Smooth muscle cell (in vitro differentiated cells): ENCODE data around the gene NTM. TPM values are rescaled to one million over a fixed set of nuclear protein-coding genes. Genes with fewer than 3 reads are reported as not detected.

Source experiments
- DNase-seq: peaks from one replicate; lab custom pipeline; 2025; ENCODE audit not compliant: unreplicated experiment; lab: John Stamatoyannopoulos, UW
- H2AFZ ChIP-seq: fragments of 200-600 bp; sonication (generic); 2 replicates; pipeline ENCODE4 v1.6.0; 2016; ENCODE audit warnings: antibody characterized with exemption, low read depth, mild to moderate bottlenecking
- H3F3A ChIP-seq: fragments of 200-600 bp; sonication (generic); 2 replicates; pipeline ENCODE4 v1.6.0; 2017; ENCODE audit warnings: antibody characterized with exemption, low read depth
- H3K27ac ChIP-seq: fragments of 200-600 bp; sonication (generic); 2 replicates; pipeline ENCODE4 v1.5.1; 2016; ENCODE audit warnings: low read depth, mild to moderate bottlenecking
- H3K27me3 ChIP-seq: fragments of 200-600 bp; sonication (generic); 2 replicates; pipeline ENCODE4 v1.6.1; 2016; ENCODE audit warnings: low read depth, mild to moderate bottlenecking
- H3K36me3 ChIP-seq: fragments of 200-600 bp; sonication (generic); 2 replicates; pipeline ENCODE4 v1.5.1; 2016; ENCODE audit warnings: low read depth
- H3K4me1 ChIP-seq: fragments of 200-600 bp; sonication (generic); 2 replicates; pipeline ENCODE4 v1.5.1; 2016; ENCODE audit warnings: low read depth
- H3K4me2 ChIP-seq: fragments of 200-600 bp; sonication (generic); 2 replicates; pipeline ENCODE4 v1.6.0; 2016; ENCODE audit warnings: mild to moderate bottlenecking
- H3K4me3 ChIP-seq: fragments of 200-600 bp; sonication (generic); 2 replicates; pipeline ENCODE4 v1.5.1; 2016; ENCODE audit warnings: mild to moderate bottlenecking
- H3K79me2 ChIP-seq: fragments of 200-600 bp; sonication (generic); 2 replicates; pipeline ENCODE4 v1.6.0; 2016; ENCODE audit warnings: low read depth, mild to moderate bottlenecking
- H3K9ac ChIP-seq: fragments of 200-600 bp; sonication (generic); 2 replicates; pipeline ENCODE4 v1.6.0; 2016; ENCODE audit warnings: low read depth
- H3K9me3 ChIP-seq: fragments of 200-600 bp; sonication (generic); replicated peaks from 2 replicates; pipeline ENCODE4 v1.5.1; 2016; ENCODE audit warnings: low read depth
- H4K20me1 ChIP-seq: fragments of 200-600 bp; sonication (generic); 2 replicates; pipeline ENCODE4 v1.6.0; 2016; ENCODE audit warnings: low read depth
- WGBS: methylation state at CpG from one replicate; pipeline ENCODE4 v1.1.7; 2016; ENCODE audit warnings: low lambda C conversion rate; 5-methylcytosine and 5-hydroxymethylcytosine counted together
- polyA plus RNA-seq: library from polyadenylated mRNA; unstranded; fragments of >200 nt; fragmentation: Nextera tagmentation; extraction: Ambion mirVana; gene quantifications from 2 replicates; pipeline ENCODE4 v1.2.1, GENCODE V29; 2016
- total RNA-seq: library from RNA; depleted of rRNA; stranded (reverse); fragments of >200 nt; gene quantifications from 2 replicates; pipeline ENCODE4 v1.2.3, GENCODE V29; 2014
- TF ChIP-seq, protein P1 (sequence below): fragments of 200-600 bp; sonication (generic); IDR thresholded peaks from 2 replicates; pipeline ENCODE4 v1.5.1; 2017; ENCODE audit warnings: borderline replicate concordance, mild to moderate bottlenecking, antibody characterized with exemption; ENCODE audit not compliant: insufficient read depth, poor library complexity, severe bottlenecking

The NTM gene
- total and polyA plus RNA-seq, 2 experiments from 2014 or later = 68.9 to 123 TPM

DNA sequence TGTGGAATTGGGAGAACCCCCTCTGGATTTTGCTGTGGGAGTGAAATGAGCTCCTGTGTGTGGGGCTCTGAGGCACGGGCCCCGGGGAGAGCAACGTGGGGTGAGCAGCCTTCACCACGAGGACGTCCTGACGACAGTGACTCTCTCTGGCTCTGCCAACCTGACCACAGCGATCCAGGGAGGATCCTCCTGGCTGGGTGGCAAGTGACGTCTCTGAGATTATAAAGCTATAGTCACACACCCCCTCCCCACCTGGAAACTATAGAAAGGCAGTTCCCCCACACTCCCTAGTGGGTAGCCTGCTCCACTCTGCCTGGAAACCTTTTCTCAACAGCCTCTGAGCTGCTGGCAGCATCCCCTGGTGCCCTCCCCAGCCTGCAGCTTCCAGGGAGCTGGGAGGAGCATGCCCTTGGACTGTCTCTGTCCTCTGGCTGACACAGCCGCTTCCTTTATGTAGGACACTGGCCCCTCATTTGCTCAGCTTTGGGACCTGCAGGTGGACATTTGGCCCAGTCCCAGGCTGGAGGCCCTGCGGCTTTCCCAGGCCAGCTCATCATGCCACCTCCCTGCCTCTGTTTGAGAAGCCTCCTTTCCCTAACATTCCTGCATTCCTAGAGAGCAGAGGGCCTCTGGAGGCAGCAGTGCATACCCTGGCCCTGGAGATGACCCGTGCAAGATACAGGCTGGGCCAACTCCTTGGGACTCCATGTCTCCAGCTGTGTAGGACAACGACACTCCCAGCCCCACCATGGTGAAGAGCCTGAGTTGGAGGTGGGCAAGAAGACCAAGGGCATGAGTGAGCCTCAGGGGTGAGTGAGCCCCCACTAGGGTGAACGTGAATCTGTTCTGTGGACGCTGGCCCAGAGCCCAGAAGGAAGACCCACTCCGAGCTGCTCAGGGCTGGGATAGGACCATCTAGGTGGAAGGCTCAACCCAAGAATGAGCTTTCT, 314.0 kb downstream of the NTM start:
- no peak overlapping the region for H3K9ac ChIP-seq
- no peaks in the 10 kb centered on the region for H3F3A ChIP-seq
- TF ChIP-seq, protein P1, sequence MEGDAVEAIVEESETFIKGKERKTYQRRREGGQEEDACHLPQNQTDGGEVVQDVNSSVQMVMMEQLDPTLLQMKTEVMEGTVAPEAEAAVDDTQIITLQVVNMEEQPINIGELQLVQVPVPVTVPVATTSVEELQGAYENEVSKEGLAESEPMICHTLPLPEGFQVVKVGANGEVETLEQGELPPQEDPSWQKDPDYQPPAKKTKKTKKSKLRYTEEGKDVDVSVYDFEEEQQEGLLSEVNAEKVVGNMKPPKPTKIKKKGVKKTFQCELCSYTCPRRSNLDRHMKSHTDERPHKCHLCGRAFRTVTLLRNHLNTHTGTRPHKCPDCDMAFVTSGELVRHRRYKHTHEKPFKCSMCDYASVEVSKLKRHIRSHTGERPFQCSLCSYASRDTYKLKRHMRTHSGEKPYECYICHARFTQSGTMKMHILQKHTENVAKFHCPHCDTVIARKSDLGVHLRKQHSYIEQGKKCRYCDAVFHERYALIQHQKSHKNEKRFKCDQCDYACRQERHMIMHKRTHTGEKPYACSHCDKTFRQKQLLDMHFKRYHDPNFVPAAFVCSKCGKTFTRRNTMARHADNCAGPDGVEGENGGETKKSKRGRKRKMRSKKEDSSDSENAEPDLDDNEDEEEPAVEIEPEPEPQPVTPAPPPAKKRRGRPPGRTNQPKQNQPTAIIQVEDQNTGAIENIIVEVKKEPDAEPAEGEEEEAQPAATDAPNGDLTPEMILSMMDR = no peak
- 85% methylated on average over 15 of the region's 15 CpGs for WGBS
- H3K4me3 ChIP-seq = no peak overlapping the region
- no peaks in the 10 kb centered on the region for H4K20me1 ChIP-seq
- no peak overlapping the region for H3K4me2 ChIP-seq
- H2AFZ ChIP-seq = no peak overlapping the region
- no peaks in the 10 kb centered on the region for H3K4me1 ChIP-seq
- H3K9me3 ChIP-seq = no peaks in the 10 kb centered on the region
- no peak for DNase-seq
- H3K36me3 ChIP-seq = no peaks in the 10 kb centered on the region
- H3K79me2 ChIP-seq = no peaks in the 10 kb centered on the region
- peaks cover 17% of the 10 kb centered on the region for H3K27me3 ChIP-seq
- no peak overlapping the region for H3K27ac ChIP-seq

DNA sequence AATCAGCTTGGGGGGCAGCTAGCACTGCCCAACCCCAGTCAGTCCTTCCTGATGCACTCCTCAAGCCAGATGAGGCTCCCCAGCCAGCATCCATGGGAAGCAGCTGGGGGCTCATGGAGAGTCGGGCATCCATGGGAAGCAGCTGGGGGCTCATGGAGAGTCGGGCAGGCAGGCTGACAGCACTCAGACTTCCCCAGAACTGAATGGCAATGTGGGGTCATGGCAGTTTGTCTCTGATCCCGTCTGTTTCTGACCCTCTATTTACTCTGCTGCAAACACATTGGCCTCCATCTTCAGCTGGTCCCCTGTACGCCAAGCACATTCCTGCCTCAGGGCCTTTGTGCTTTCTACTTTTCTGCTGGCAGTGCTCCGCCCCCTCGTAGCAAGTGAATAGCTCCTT, 314.8 kb downstream of the NTM start:
- H2AFZ ChIP-seq = no peak overlapping the region
- no peaks in the 10 kb centered on the region for H3K36me3 ChIP-seq
- no peaks in the 10 kb centered on the region for H3K79me2 ChIP-seq
- H3K9ac ChIP-seq = no peak overlapping the region
- WGBS = 91% methylated on average over 6 of the region's 6 CpGs
- no peaks in the 10 kb centered on the region for H4K20me1 ChIP-seq
- H3K4me3 ChIP-seq = no peak overlapping the region
- TF ChIP-seq, protein P1 = no peak
- DNase-seq = no peak
- no peaks in the 10 kb centered on the region for H3K4me1 ChIP-seq
- H3K27me3 ChIP-seq = peaks cover 23% of the 10 kb centered on the region
- H3K27ac ChIP-seq = no peak overlapping the region
- H3K9me3 ChIP-seq = no peaks in the 10 kb centered on the region
- no peaks in the 10 kb centered on the region for H3F3A ChIP-seq
- no peak overlapping the region for H3K4me2 ChIP-seq

DNA sequence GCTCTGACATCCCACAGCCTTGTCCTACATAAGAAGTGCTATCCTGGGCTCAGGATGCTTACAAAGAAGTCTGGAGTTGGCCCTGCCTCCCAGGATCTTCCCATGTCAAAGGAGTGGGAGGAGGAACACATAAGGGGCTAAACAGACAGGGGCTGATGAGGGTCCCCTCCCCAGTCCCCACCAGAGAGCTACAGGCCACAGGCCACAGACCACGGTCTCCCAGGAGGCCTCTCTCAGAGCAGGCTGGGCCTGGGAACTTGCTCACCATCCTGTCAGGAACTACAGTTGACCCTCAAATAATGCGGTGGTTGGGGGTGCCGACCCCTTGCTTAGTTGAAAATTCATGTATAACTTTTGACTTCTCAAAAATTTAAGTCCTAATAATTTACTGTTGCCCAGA, 315.5 kb downstream of the NTM start:
- no peaks in the 10 kb centered on the region for H3K9me3 ChIP-seq
- WGBS = 94% methylated on average over 3 of the region's 3 CpGs

More for the DNA sequence above, 315.5 kb downstream of the NTM start:
- peaks cover 23% of the 10 kb centered on the region for H3K27me3 ChIP-seq
- H4K20me1 ChIP-seq = no peaks in the 10 kb centered on the region
- no peaks in the 10 kb centered on the region for H3K36me3 ChIP-seq
- no peaks in the 10 kb centered on the region for H3K4me1 ChIP-seq
- no peak overlapping the region for H2AFZ ChIP-seq
- DNase-seq = no peak
- no peak overlapping the region for H3K4me3 ChIP-seq
- no peaks in the 10 kb centered on the region for H3K79me2 ChIP-seq
- no peak overlapping the region for H3K9ac ChIP-seq
- no peaks in the 10 kb centered on the region for H3F3A ChIP-seq
- no peak overlapping the region for H3K27ac ChIP-seq
- no peak overlapping the region for H3K4me2 ChIP-seq
- TF ChIP-seq, protein P1 = no peak
